ENCODE measurements around the gene TUBB. TPM values are rescaled to one million over a fixed set of nuclear protein-coding genes. Genes with fewer than 3 reads are reported as not detected.

TUBB gene
- total and polyA plus RNA-seq, 9 of the 15 experiments (the other 6 are each of a cell fraction or from before 2014, with no cell fraction given): 971 to 2,870 (median 1,478) TPM

- TF ChIP-seq ZBTB26 (CRISPR knock-in tag; IDR thresholded peaks at IDR 0.05): 0 out of 2 replicates have a peak, but pooled peaks have one; percentile 14
- peak; percentile 61; the same call in 1 of the 2 replicates for TF ChIP-seq ZEB2 (IDR thresholded peaks at IDR 0.05)
- no peak for TF ChIP-seq PURB (CRISPR knock-in tag; IDR thresholded peaks at IDR 0.05; ENCODE audit: low read depth)
- no peak for TF ChIP-seq SIRT6 (IDR thresholded peaks at IDR 0.05; ENCODE audit: low read depth, low read length)
- TF ChIP-seq ZHX1 (conservative IDR thresholded peaks at IDR 0.05; ENCODE audit: low read length): no peak
- TF ChIP-seq ZKSCAN8 (CRISPR knock-in tag; IDR thresholded peaks at IDR 0.05): no peak; the same call in 1 of the 2 replicates
- no peak for TF ChIP-seq MEF2D (tag; conservative IDR thresholded peaks at IDR 0.05; ENCODE audit: low read depth)
- peak; percentile 97; the same call in 1 of the 2 replicates for TF ChIP-seq MTA3 (IDR thresholded peaks at IDR 0.05; ENCODE audit: borderline replicate concordance)
- TF ChIP-seq JUNB (CRISPR knock-in tag; conservative IDR thresholded peaks at IDR 0.05): no peak
- 0 out of 2 replicates have a peak, but pooled peaks have one; percentile 39 for TF ChIP-seq THRB (CRISPR knock-in tag; conservative IDR thresholded peaks at IDR 0.05)
- peak; percentile 86 for TF ChIP-seq GTF2A2 (tag; IDR thresholded peaks at IDR 0.05)
- TF ChIP-seq ZNF263 (CRISPR knock-in tag; IDR thresholded peaks at IDR 0.05; ENCODE audit: borderline replicate concordance): peak; percentile 72; the same call in 1 of the 2 replicates
- no peak for TF ChIP-seq PPARD (CRISPR knock-in tag; IDR thresholded peaks at IDR 0.05)
- TF ChIP-seq GTF2B (IDR thresholded peaks at IDR 0.05; ENCODE audit: extremely low read depth, insufficient read length): peak; percentile 73
- no peak for TF ChIP-seq SRSF9 (IDR thresholded peaks at IDR 0.05; ENCODE audit: borderline replicate concordance, low read depth, low read length)
- peak; percentile 73 for TF ChIP-seq GABPB1 (CRISPR knock-in tag; IDR thresholded peaks at IDR 0.05)
- TF ChIP-seq OTX1 (CRISPR knock-in tag; IDR thresholded peaks at IDR 0.05): peak; percentile 82; the same call in 1 of the 2 replicates
- no peak for TF ChIP-seq ADNP (tag; IDR thresholded peaks at IDR 0.05)
- peak; percentile 1 for TF ChIP-seq ZNF511 (CRISPR knock-in tag; IDR thresholded peaks at IDR 0.05)
- TF ChIP-seq ZNF121 (CRISPR knock-in tag; conservative IDR thresholded peaks at IDR 0.05): no peak
Observed at GRCh38 chr6:30744054-30744805, 24.1 kb downstream of the TUBB start, which contains the start of gene IER3 (continued).

All from K562 (cell line).